ENCODE measurements around the gene SPON1. TPM values are rescaled to one million over a fixed set of nuclear protein-coding genes. Genes with fewer than 3 reads are reported as not detected.
"Not testable (repeated sequence)": the region's sequence is repeated elsewhere in the genome, so short reads cannot be mapped to it uniquely, and the experiment has no call there.

SPON1 gene
- total and polyA plus RNA-seq, 4 donors: 0.72 to 4.9 (median 1.2) TPM

GRCh38 chr11:14089690-14090462, 127.4 kb downstream of the SPON1 start:
- no peak overlapping the region for H3K4me3 ChIP-seq (ENCODE audit: low read depth in 1 of 3, low read length in 3 of 3)
- no peak for DNase-seq (ENCODE audit: low spot score)
- TF ChIP-seq, protein P1, sequence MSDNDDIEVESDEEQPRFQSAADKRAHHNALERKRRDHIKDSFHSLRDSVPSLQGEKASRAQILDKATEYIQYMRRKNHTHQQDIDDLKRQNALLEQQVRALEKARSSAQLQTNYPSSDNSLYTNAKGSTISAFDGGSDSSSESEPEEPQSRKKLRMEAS (IDR thresholded peaks at IDR 0.05): no peak
- TF ChIP-seq TAF1 (conservative IDR thresholded peaks at IDR 0.05) (no peak), FOXA1 (IDR thresholded peaks at IDR 0.05) (no peak), HNF4A (conservative IDR thresholded peaks at IDR 0.05) (no peak), NR2F2 (IDR thresholded peaks at IDR 0.05) (no peak), CTCF (IDR thresholded peaks at IDR 0.05; ENCODE audit: low read depth, low read length, missing input control) (no peak), ZBTB33 (IDR thresholded peaks at IDR 0.05) (no peak), ATF3 (IDR thresholded peaks at IDR 0.05) (no peak), YY1 (IDR thresholded peaks at IDR 0.05) (no peak), SP1 (IDR thresholded peaks at IDR 0.05) (no peak), GABPA (IDR thresholded peaks at IDR 0.05 in 1 of 2, conservative IDR thresholded peaks at IDR 0.05 in 1 of 2) (no peak)
- TF ChIP-seq, protein P2, sequence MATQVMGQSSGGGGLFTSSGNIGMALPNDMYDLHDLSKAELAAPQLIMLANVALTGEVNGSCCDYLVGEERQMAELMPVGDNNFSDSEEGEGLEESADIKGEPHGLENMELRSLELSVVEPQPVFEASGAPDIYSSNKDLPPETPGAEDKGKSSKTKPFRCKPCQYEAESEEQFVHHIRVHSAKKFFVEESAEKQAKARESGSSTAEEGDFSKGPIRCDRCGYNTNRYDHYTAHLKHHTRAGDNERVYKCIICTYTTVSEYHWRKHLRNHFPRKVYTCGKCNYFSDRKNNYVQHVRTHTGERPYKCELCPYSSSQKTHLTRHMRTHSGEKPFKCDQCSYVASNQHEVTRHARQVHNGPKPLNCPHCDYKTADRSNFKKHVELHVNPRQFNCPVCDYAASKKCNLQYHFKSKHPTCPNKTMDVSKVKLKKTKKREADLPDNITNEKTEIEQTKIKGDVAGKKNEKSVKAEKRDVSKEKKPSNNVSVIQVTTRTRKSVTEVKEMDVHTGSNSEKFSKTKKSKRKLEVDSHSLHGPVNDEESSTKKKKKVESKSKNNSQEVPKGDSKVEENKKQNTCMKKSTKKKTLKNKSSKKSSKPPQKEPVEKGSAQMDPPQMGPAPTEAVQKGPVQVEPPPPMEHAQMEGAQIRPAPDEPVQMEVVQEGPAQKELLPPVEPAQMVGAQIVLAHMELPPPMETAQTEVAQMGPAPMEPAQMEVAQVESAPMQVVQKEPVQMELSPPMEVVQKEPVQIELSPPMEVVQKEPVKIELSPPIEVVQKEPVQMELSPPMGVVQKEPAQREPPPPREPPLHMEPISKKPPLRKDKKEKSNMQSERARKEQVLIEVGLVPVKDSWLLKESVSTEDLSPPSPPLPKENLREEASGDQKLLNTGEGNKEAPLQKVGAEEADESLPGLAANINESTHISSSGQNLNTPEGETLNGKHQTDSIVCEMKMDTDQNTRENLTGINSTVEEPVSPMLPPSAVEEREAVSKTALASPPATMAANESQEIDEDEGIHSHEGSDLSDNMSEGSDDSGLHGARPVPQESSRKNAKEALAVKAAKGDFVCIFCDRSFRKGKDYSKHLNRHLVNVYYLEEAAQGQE (IDR thresholded peaks at IDR 0.05): no peak
- no peak overlapping the region for H3K27ac ChIP-seq (ENCODE audit: low read depth in 1 of 2, low read length in 2 of 2)
- H3K36me3 ChIP-seq (ENCODE audit: control insufficient read depth in 4 of 4, insufficient read depth in 3 of 4, low read depth in 1 of 4, low read length in 3 of 4): no peaks in the 10 kb centered on the region
- H3K9me3 ChIP-seq (ENCODE audit: control insufficient read depth in 4 of 4, low read length in 3 of 4): no peaks in the 10 kb centered on the region
- H3K4me1 ChIP-seq (ENCODE audit: control insufficient read depth in 4 of 4, insufficient read depth in 4 of 4, low read length in 3 of 4): no peaks in the 10 kb centered on the region
- H3K27me3 ChIP-seq (ENCODE audit: control insufficient read depth in 4 of 4, insufficient read depth in 4 of 4, low read length in 3 of 4): peaks cover 0 to 4% (median 0%) of the 10 kb centered on the region in 4 donors
- WGBS: 84% methylated on average over 17 of the region's 17 CpGs
- H3K9ac ChIP-seq (ENCODE audit: low read depth in 1 of 2, low read length in 2 of 2): no peak overlapping the region

DNA sequence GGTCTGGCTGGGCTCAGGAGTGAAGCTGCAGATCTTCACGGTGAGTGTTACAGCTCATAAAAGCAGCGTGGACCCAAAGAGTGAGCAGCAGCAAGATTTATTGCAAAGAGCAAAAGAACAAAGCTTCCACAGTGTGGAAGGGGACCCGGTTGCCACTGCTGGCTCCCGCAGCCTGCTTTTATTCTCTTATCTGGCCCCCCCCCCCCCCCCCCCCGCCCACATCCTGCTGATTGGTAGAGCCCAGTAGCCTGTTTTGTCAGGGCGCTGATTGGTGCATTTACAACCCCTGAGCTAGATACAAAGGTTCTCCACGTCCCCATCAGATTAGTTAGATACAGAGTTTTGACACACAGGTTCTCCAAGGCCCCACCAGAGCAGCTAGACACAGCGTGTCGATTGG, 128.1 kb downstream of the SPON1 start:
- H3K9ac ChIP-seq (ENCODE audit: low read depth in 1 of 2, low read length in 2 of 2); H3K27me3 ChIP-seq (ENCODE audit: control insufficient read depth in 4 of 4, insufficient read depth in 4 of 4, low read length in 3 of 4); H3K4me3 ChIP-seq (ENCODE audit: low read depth in 1 of 3, low read length in 3 of 3); H3K9me3 ChIP-seq (ENCODE audit: control insufficient read depth in 4 of 4, low read length in 3 of 4); H3K27ac ChIP-seq (ENCODE audit: low read depth in 1 of 2, low read length in 2 of 2); H3K36me3 ChIP-seq (ENCODE audit: control insufficient read depth in 4 of 4, insufficient read depth in 3 of 4, low read depth in 1 of 4, low read length in 3 of 4); DNase-seq (ENCODE audit: low spot score); H3K4me1 ChIP-seq (ENCODE audit: control insufficient read depth in 4 of 4, insufficient read depth in 4 of 4, low read length in 3 of 4): not testable (repeated sequence)
- WGBS: 79% methylated on average over 9 of the region's 9 CpGs
